Stomach (tissue), 9 donors: Measurements from ENCODE around the gene ARFIP1. TPM values are rescaled to one million over a fixed set of nuclear protein-coding genes. Genes with fewer than 3 reads are reported as not detected.
"Not testable (repeated sequence)": the region's sequence is repeated elsewhere in the genome, so short reads cannot be mapped to it uniquely, and the experiment has no call there.

Source experiments
- DNase-seq, 2 donors: peaks; one replicate each; pipeline versions ENCODE4 v3.0.0 to v3.0.0-alpha.2; 2013 to 2019
- H3K27ac ChIP-seq, 5 donors: fragments of 200-600 bp in 4 of 5; sonication (generic) in 4 of 5; one replicate each; pipeline ENCODE4 v1.5.1; 2013 to 2019; ENCODE audit warnings: mild to moderate bottlenecking in 1 of 5, moderate library complexity in 1 of 5
- H3K27me3 ChIP-seq, 3 donors: fragments of 200-600 bp; sonication (generic); one replicate each; pipeline ENCODE4 v1.5.1; 2017 to 2019; ENCODE audit warnings: mixed run types in 1 of 3
- H3K36me3 ChIP-seq, 4 donors: fragments of 200-600 bp; sonication (generic); 1 replicate in 3 of 4; 2 replicates in 1 of 4; pipeline ENCODE4 v1.5.1; 2016 to 2019
- H3K4me1 ChIP-seq, 4 donors: fragments of 200-600 bp; sonication (generic); one replicate each; pipeline ENCODE4 v1.5.1; 2016 to 2019
- H3K4me3 ChIP-seq, 4 donors: fragments of 200-600 bp; sonication (generic) in 3 of 4; one replicate each; pipeline ENCODE4 v1.5.1; 2016 to 2019; ENCODE audit warnings: mild to moderate bottlenecking in 1 of 4
- H3K9me3 ChIP-seq, 4 donors: fragments of 200-600 bp; sonication (generic); one replicate each; pipeline ENCODE4 v1.5.1; 2016 to 2019
- EP300 ChIP-seq: sonication (generic); formaldehyde crosslinking; IDR thresholded peaks from one replicate; pipeline ENCODE4 v1.6.1; 2017; ENCODE audit warnings: antibody characterized with exemption
- POLR2A ChIP-seq, 4 donors: fragments of 450-650 bp; IDR thresholded peaks; one replicate each; pipeline ENCODE4 v1.6.1; 2016; ENCODE audit warnings: antibody characterized with exemption in 4 of 4, control low read depth in 2 of 4, mild to moderate bottlenecking in 1 of 4, moderate library complexity in 1 of 4
- POLR2AphosphoS5 ChIP-seq, 3 donors: sonication (generic); formaldehyde crosslinking; IDR thresholded peaks; one replicate each; pipeline ENCODE4 v1.6.1; 2016; ENCODE audit warnings: antibody characterized with exemption in 3 of 3
- WGBS, 5 donors: extraction: QIAGEN DNeasy Blood & Tissue Kit in 3 of 5; methylation state at CpG; one replicate each; pipeline versions ENCODE4 v1.1.5 to v1.1.7; 2013 to 2018; 5-methylcytosine and 5-hydroxymethylcytosine counted together
- intact Hi-C: fragments of 100-400 bp; cut with DNase I; formaldehyde crosslinking; loops from one replicate; pipeline ENCODE4 v1.15.1; 2023; ENCODE audit warnings: low total_unique reads
- polyA plus RNA-seq, 3 donors: library from polyadenylated mRNA; stranded (reverse); fragments of 200-250 nt; gene quantifications; one replicate each; pipeline ENCODE4 v1.2.3, GENCODE V29; 2013
- total RNA-seq, 5 donors: library from RNA; depleted of rRNA; stranded (reverse); fragments of >200 nt; gene quantifications; one replicate each; pipeline versions ENCODE4 v1.1.0 to v1.2.3, GENCODE V29; 2014 to 2016
- TF ChIP-seq, protein P1 (sequence below), 7 experiments: fragments of 450-650 bp in 4 of 7; fragments of 200-600 bp in 3 of 7; sonication (generic) in 3 of 7; IDR thresholded peaks; one replicate each; pipeline ENCODE4 v1.5.1; 2016 to 2019; ENCODE audit warnings: antibody characterized with exemption in 7 of 7, control low read depth in 2 of 7, mild to moderate bottlenecking in 1 of 7
- donor health status: healthy with polysubstance abuse.
- donor health status: Bipolar disorder and iron deficiency.
- donor health status: healthy.

The ARFIP1 gene
- total and polyA plus RNA-seq, 8 donors, result 15.3 to 103 (median 39.4) TPM

- no peak for DNase-seq
- Histone ChIP-seq H3K36me3 (peaks cover 5 to 43% (median 26%) of the 10 kb centered on the region in 4 donors), H3K27ac (no peak overlapping the region), H3K4me3 (no peak overlapping the region), H3K4me1 (no peaks in the 10 kb centered on the region), H3K9me3 (no peaks in the 10 kb centered on the region), H3K27me3 (no peaks in the 10 kb centered on the region)
- TF ChIP-seq POLR2A (IDR thresholded peaks at IDR 0.05) (no peak), EP300 (no peak), POLR2AphosphoS5 (IDR thresholded peaks at IDR 0.05) (no peak)
- TF ChIP-seq, protein P1, sequence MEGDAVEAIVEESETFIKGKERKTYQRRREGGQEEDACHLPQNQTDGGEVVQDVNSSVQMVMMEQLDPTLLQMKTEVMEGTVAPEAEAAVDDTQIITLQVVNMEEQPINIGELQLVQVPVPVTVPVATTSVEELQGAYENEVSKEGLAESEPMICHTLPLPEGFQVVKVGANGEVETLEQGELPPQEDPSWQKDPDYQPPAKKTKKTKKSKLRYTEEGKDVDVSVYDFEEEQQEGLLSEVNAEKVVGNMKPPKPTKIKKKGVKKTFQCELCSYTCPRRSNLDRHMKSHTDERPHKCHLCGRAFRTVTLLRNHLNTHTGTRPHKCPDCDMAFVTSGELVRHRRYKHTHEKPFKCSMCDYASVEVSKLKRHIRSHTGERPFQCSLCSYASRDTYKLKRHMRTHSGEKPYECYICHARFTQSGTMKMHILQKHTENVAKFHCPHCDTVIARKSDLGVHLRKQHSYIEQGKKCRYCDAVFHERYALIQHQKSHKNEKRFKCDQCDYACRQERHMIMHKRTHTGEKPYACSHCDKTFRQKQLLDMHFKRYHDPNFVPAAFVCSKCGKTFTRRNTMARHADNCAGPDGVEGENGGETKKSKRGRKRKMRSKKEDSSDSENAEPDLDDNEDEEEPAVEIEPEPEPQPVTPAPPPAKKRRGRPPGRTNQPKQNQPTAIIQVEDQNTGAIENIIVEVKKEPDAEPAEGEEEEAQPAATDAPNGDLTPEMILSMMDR (IDR thresholded peaks at IDR 0.05), result no peak
- 93 to 100% (median 94%) methylated on average over 1 of the region's 1 CpG for WGBS, 5 donors
- intact Hi-C loops, result no loop called here
Observed at GRCh38 chr4:152894673-152895072, 114.9 kb downstream of the ARFIP1 start.

GRCh38 chr4:152896811-152897210 is 117.1 kb downstream of the ARFIP1 start:
- WGBS, 5 donors, result 65 to 94% (median 82%) methylated on average over 1 of the region's 1 CpG
- TF ChIP-seq POLR2AphosphoS5 (IDR thresholded peaks at IDR 0.05), result no peak
- TF ChIP-seq, protein P1 (IDR thresholded peaks at IDR 0.05), result no peak
- no peak for TF ChIP-seq EP300
- TF ChIP-seq POLR2A (IDR thresholded peaks at IDR 0.05), result no peak
- Histone ChIP-seq H3K27ac (no peak overlapping the region), H3K27me3 (no peaks in the 10 kb centered on the region), H3K9me3 (no peaks in the 10 kb centered on the region), H3K36me3 (peaks cover under 1 to 29% (median 11%) of the 10 kb centered on the region in 4 donors), H3K4me3 (no peak overlapping the region), H3K4me1 (no peaks in the 10 kb centered on the region)
- intact Hi-C loops, result no loop called here
- DNase-seq, result no peak

DNA sequence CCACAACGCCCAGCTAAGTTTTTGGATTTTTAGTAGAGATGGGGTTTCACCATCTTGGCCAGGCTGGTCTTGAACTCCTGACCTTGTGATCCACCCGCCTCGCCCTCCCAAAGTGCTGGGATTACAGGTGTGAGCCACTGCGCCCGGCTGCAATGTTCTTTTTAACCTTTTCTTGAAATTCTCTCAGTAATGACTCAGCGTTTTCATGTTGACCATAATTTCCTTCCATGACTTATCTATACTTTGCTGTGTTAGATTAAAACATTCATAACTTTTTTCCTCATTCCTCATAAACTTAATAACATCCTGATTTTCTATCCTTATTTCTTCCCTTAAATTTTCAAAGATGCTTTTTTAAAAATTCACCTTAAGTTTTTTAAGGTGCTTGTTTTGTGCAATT is 118.4 kb downstream of the ARFIP1 start:
- H3K27me3 ChIP-seq, intact Hi-C loops, H3K4me1 ChIP-seq, H3K27ac ChIP-seq, DNase-seq, H3K4me3 ChIP-seq, H3K9me3 ChIP-seq: not testable (repeated sequence)
- peaks cover 0 to 16% (median 1%) of the 10 kb centered on the region in 4 donors for H3K36me3 ChIP-seq
- WGBS, 5 donors, result 87 to 93% (median 89%) methylated on average over 6 of the region's 6 CpGs

GRCh38 chr4:152898606-152899005 is 118.9 kb downstream of the ARFIP1 start:
- Histone ChIP-seq H3K27ac (no peak overlapping the region), H3K27me3 (no peaks in the 10 kb centered on the region), H3K9me3 (no peaks in the 10 kb centered on the region), H3K36me3 (peaks cover 0 to 15% (median 0%) of the 10 kb centered on the region in 4 donors), H3K4me1 (no peaks in the 10 kb centered on the region), H3K4me3 (no peak overlapping the region)
- intact Hi-C loops, result no loop called here
- TF ChIP-seq, protein P1 (IDR thresholded peaks at IDR 0.05), result no peak
- TF ChIP-seq POLR2AphosphoS5 (IDR thresholded peaks at IDR 0.05), result no peak
- TF ChIP-seq EP300, result no peak
- TF ChIP-seq POLR2A (IDR thresholded peaks at IDR 0.05), result no peak
- no peak for DNase-seq

DNA sequence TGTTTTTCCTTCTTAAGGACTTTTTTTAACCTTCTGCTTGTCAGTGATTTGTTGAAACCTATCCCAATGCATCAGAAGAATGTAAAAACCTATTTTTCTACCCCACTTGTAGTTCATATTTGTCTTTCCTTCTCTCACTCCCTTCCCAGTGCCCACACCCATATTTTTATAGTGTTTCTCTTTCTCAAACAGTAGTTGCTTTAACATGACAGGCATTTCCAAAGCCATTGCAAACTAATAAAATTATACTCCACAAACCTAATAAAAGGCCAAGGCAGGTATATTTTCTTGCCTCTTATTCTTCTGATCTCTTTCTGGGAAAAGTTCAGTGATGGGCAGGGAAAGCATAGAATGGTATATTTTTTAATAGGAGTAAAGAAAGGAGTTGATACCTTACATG is 120.6 kb downstream of the ARFIP1 start:
- intact Hi-C loops, result no loop called here
- Histone ChIP-seq H3K36me3 (peaks cover 0 to 26% (median 3%) of the 10 kb centered on the region in 4 donors), H3K27ac (no peak overlapping the region), H3K27me3 (no peaks in the 10 kb centered on the region), H3K9me3 (no peaks in the 10 kb centered on the region), H3K4me3 (no peak overlapping the region), H3K4me1 (no peaks in the 10 kb centered on the region)
- no peak for DNase-seq
- TF ChIP-seq EP300 (no peak), POLR2AphosphoS5 (IDR thresholded peaks at IDR 0.05) (no peak)
